GM12878 (cell line): ENCODE data around the gene RPUSD2.

ENCODE experiments used
- ZNF217 ChIP-seq: fragments of 450-650 bp; IDR thresholded peaks from 2 replicates; pipeline ENCODE4 v1.6.1; 2017; ENCODE audit warnings: antibody characterized with exemption, mild to moderate bottlenecking
- TF ChIP-seq, protein P1 (sequence below), 3 experiments: IDR thresholded peaks in 2 of 3; conservative IDR thresholded peaks in 1 of 3; 2 replicates each; pipeline ENCODE4 v1.5.1; 2011; ENCODE audit warnings: low read depth in 3 of 3, low read length in 3 of 3, mild to moderate bottlenecking in 3 of 3, control low read depth in 2 of 3, moderate library complexity in 2 of 3, inconsistent platforms in 1 of 3, mixed read lengths in 1 of 3; ENCODE audit not compliant: control insufficient read depth in 2 of 3, insufficient read depth in 1 of 3; ENCODE audit errors: extremely low read depth in 1 of 3

GRCh38 chr15:40525855-40526254, 43.2 kb upstream of the RPUSD2 start:
- TF ChIP-seq ZNF217 = no peak
- TF ChIP-seq, protein P1, sequence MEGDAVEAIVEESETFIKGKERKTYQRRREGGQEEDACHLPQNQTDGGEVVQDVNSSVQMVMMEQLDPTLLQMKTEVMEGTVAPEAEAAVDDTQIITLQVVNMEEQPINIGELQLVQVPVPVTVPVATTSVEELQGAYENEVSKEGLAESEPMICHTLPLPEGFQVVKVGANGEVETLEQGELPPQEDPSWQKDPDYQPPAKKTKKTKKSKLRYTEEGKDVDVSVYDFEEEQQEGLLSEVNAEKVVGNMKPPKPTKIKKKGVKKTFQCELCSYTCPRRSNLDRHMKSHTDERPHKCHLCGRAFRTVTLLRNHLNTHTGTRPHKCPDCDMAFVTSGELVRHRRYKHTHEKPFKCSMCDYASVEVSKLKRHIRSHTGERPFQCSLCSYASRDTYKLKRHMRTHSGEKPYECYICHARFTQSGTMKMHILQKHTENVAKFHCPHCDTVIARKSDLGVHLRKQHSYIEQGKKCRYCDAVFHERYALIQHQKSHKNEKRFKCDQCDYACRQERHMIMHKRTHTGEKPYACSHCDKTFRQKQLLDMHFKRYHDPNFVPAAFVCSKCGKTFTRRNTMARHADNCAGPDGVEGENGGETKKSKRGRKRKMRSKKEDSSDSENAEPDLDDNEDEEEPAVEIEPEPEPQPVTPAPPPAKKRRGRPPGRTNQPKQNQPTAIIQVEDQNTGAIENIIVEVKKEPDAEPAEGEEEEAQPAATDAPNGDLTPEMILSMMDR (IDR thresholded peaks at IDR 0.05 in 2 of 3, conservative IDR thresholded peaks at IDR 0.05 in 1 of 3; ENCODE audit: control insufficient read depth in 2 of 3, extremely low read depth in 1 of 3, insufficient read depth in 1 of 3, low read depth in 3 of 3, low read length in 3 of 3) = no peak
